H1 (cell line): ENCODE measurements around the gene RBM18. TPM values are rescaled to one million over a fixed set of nuclear protein-coding genes. Genes with fewer than 3 reads are reported as not detected.

Experiments used
- CHD7 ChIP-seq: fragments of 300-600 bp; sonication (generic); IDR thresholded peaks from 2 replicates; pipeline ENCODE4 v1.7.1; 2012; ENCODE audit warnings: low read length, moderate library complexity, mild to moderate bottlenecking, inconsistent platforms; ENCODE audit not compliant: insufficient replicate concordance
- RFX5 ChIP-seq: IDR thresholded peaks from 2 replicates; pipeline ENCODE4 v1.6.1; 2011; ENCODE audit warnings: low read depth, low read length, improper control_type of control experiment, borderline replicate concordance
- polyA plus RNA-seq, 7 experiments: library from polyadenylated mRNA; depleted of rRNA in 3 of 7; stranded (reverse) in 5 of 7; unstranded in 2 of 7; fragments of >200 nt in 5 of 7; fragments of 200-250 nt in 2 of 7; gene quantifications; 1 replicate in 5 of 7; 2 replicates in 1 of 7; 4 replicates in 1 of 7; pipeline versions ENCODE4 v1.2.1 to v1.2.3, GENCODE V29; 2011 to 2013; ENCODE audit warnings: missing spikeins in 2 of 7, mixed read lengths in 2 of 7
- total RNA-seq: library from RNA; stranded (reverse); fragmentation: NEBNext Ultra II Directional; extraction: Animal tissue kit (Norgen Biotek cat#: 25700); gene quantifications from 2 replicates; pipeline ENCODE4 v1.2.1, GENCODE V29; 2021

RBM18 gene
- total and polyA plus RNA-seq, 2 of the 8 experiments (the other 6 are each of a cell fraction or from before 2014, with no cell fraction given): 5.9 to 14.3 TPM

- no peak for TF ChIP-seq CHD7
- no peak for TF ChIP-seq RFX5
These were observed 41.8 kb downstream of the RBM18 start (continued) for GRCh38 chr9:122222791-122223190.
